CD14-positive monocyte (primary cell): ENCODE results near the gene IL9. TPM values are rescaled to one million over a fixed set of nuclear protein-coding genes. Genes with fewer than 3 reads are reported as not detected.

Experiments used
- DNase-seq, 3 donors: peaks; one replicate each; pipeline ENCODE4 v3.0.0-alpha.2; 2011 to 2022
- H2AFZ ChIP-seq: 2 replicates; pipeline ENCODE4 v1.6.0; 2012; ENCODE audit warnings: mild to moderate bottlenecking, low read depth, low read length, inconsistent platforms; ENCODE audit not compliant: insufficient read depth, poor library complexity, severe bottlenecking
- H3K27ac ChIP-seq, 2 donors: 1 replicate in 1 of 2; 2 replicates in 1 of 2; pipeline ENCODE4 v1.5.1; 2012 to 2013; ENCODE audit warnings: low read length in 2 of 2, control low read depth in 1 of 2, inconsistent platforms in 1 of 2, low read depth in 1 of 2, mild to moderate bottlenecking in 1 of 2
- H3K27me3 ChIP-seq, 2 donors: one replicate each; pipeline versions ENCODE4 v1.6.0 to v1.6.1; 2011 to 2013; ENCODE audit warnings: low read length in 2 of 2; ENCODE audit not compliant: control insufficient read depth in 2 of 2, insufficient read depth in 2 of 2
- H3K36me3 ChIP-seq, 2 donors: replicated peaks in 1 of 2; 1 replicate in 1 of 2; 2 replicates in 1 of 2; pipeline versions ENCODE4 v1.5.1 to v1.6.1; 2012 to 2013; ENCODE audit warnings: low read length in 2 of 2, control low read depth in 1 of 2, inconsistent platforms in 1 of 2, mild to moderate bottlenecking in 1 of 2; ENCODE audit not compliant: insufficient read depth in 2 of 2, control insufficient read depth in 1 of 2
- H3K4me1 ChIP-seq, 2 donors: 1 replicate in 1 of 2; 2 replicates in 1 of 2; pipeline versions ENCODE4 v1.5.1 to v1.6.1; 2012 to 2013; ENCODE audit warnings: low read length in 2 of 2, control low read depth in 1 of 2, inconsistent platforms in 1 of 2, mild to moderate bottlenecking in 1 of 2, moderate library complexity in 1 of 2; ENCODE audit not compliant: insufficient read depth in 2 of 2, control insufficient read depth in 1 of 2
- H3K4me2 ChIP-seq: replicated peaks from 2 replicates; pipeline ENCODE3; 2012; ENCODE audit warnings: low read length, moderate library complexity, mild to moderate bottlenecking; ENCODE audit not compliant: poor library complexity, severe bottlenecking; ENCODE audit errors: extremely low read depth
- H3K4me3 ChIP-seq, 3 experiments: fragments of 200-600 bp in 1 of 3; sonication (generic) in 1 of 3; replicated peaks in 1 of 3; 1 replicate in 2 of 3; 2 replicates in 1 of 3; pipeline ENCODE4 v1.5.1; 2011 to 2013; ENCODE audit warnings: low read length in 3 of 3, mild to moderate bottlenecking in 3 of 3, control low read depth in 2 of 3, low read depth in 2 of 3, inconsistent platforms in 1 of 3, moderate library complexity in 1 of 3
- H3K79me2 ChIP-seq: 2 replicates; pipeline ENCODE4 v1.6.0; 2012; ENCODE audit warnings: mild to moderate bottlenecking, control low read depth, inconsistent platforms, low read length, moderate library complexity; ENCODE audit not compliant: insufficient read depth
- H3K9ac ChIP-seq: 2 replicates; pipeline ENCODE4 v1.6.0; 2017; ENCODE audit warnings: low read length, mild to moderate bottlenecking; ENCODE audit not compliant: insufficient read depth, poor library complexity, severe bottlenecking
- H3K9me3 ChIP-seq, 2 donors: replicated peaks in 1 of 2; 1 replicate in 1 of 2; 2 replicates in 1 of 2; pipeline versions ENCODE4 v1.5.1 to v1.6.1; 2012 to 2013; ENCODE audit warnings: low read length in 2 of 2, control low read depth in 1 of 2; ENCODE audit not compliant: control insufficient read depth in 1 of 2, insufficient read depth in 1 of 2
- H4K20me1 ChIP-seq: 2 replicates; pipeline ENCODE4 v1.6.0; 2012; ENCODE audit warnings: mild to moderate bottlenecking, low read length, control low read depth, moderate library complexity; ENCODE audit not compliant: insufficient read depth
- H3K27ac Mint-ChIP-seq, 7 donors: one replicate each; pipeline ENCODE4 v1.8.0; 2020; ENCODE audit warnings: mild to moderate bottlenecking in 7 of 7, mixed read lengths in 7 of 7, moderate library complexity in 6 of 7, inconsistent platforms in 2 of 7
- H3K27me3 Mint-ChIP-seq, 3 donors: one replicate each; pipeline ENCODE4 v1.8.0; 2021 to 2022; ENCODE audit warnings: low read depth in 3 of 3, mild to moderate bottlenecking in 3 of 3, mixed read lengths in 3 of 3, moderate library complexity in 3 of 3, inconsistent platforms in 1 of 3
- H3K36me3 Mint-ChIP-seq, 2 donors: one replicate each; pipeline ENCODE4 v1.8.0; 2020; ENCODE audit warnings: mixed read lengths in 2 of 2, inconsistent platforms in 1 of 2, mild to moderate bottlenecking in 1 of 2
- H3K4me1 Mint-ChIP-seq: one replicate; pipeline ENCODE4 v1.8.0; 2020; ENCODE audit warnings: mild to moderate bottlenecking, mixed read lengths
- H3K4me3 Mint-ChIP-seq, 2 donors: one replicate each; pipeline ENCODE4 v1.8.0; 2020; ENCODE audit warnings: mild to moderate bottlenecking in 2 of 2, mixed read lengths in 2 of 2, moderate library complexity in 1 of 2
- H3K9me3 Mint-ChIP-seq, 7 donors: one replicate each; pipeline ENCODE4 v1.8.0; 2020 to 2022; ENCODE audit warnings: mixed read lengths in 7 of 7, mild to moderate bottlenecking in 6 of 7, moderate library complexity in 6 of 7, inconsistent platforms in 2 of 7
- CTCF ChIP-seq: fragments of 200-600 bp; IDR thresholded peaks from one replicate; pipeline ENCODE4 v1.8.0; 2022; ENCODE audit warnings: antibody characterized with exemption, mild to moderate bottlenecking
- WGBS: methylation state at CpG from one replicate; pipeline ENCODE4 v1.1.5; 2013; ENCODE audit warnings: missing lambda C conversion rate; ENCODE audit not compliant: insufficient coverage; 5-methylcytosine and 5-hydroxymethylcytosine counted together
- intact Hi-C, 2 donors: fragments of 100-400 bp; cut with micrococcal nuclease; formaldehyde crosslinking; loops; one replicate each; pipeline versions ENCODE4 v1.15.0 to v1.15.1; 2023
- polyA plus RNA-seq, 3 donors: library from polyadenylated mRNA; depleted of rRNA in 1 of 3; unstranded in 2 of 3; stranded (reverse) in 1 of 3; fragments of 300-500 nt in 2 of 3; fragments of >200 nt in 1 of 3; fragmentation: Illumina TruSeq in 2 of 3; gene quantifications; 1 replicate in 2 of 3; 2 replicates in 1 of 3; pipeline ENCODE4 v1.2.3, GENCODE V29; 2012 to 2021

IL9 gene
- polyA plus RNA-seq, 3 donors, result not detected

DNA sequence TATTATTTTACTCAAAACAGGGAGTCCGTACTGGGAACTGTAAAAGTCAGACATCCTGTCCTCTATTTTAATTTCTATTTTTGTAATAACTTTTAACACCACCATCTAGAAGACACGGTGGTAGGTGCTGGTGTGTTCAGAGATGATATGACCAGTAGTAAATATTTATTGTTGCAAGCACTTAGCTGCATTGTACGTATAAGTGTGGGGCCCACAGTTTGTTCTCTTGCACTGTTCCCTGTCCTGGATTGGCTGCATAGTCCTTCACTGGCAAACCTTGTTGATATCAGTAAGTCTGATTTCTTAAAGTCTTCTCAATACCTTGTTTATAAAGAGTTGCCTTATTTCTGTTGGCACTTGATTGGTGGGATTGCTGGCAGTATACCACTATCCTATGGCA is 24.6 kb upstream of the IL9 start:
- Histone ChIP-seq H3K27ac (no peak overlapping the region), H4K20me1 (no peaks in the 10 kb centered on the region), H3K4me1 (no peaks in the 10 kb centered on the region), H3K4me2 (no peak overlapping the region), H3K36me3 (no peaks in the 10 kb centered on the region), H3K9me3 (no peaks in the 10 kb centered on the region), H3K9ac (no peak overlapping the region), H3K4me3 (no peak overlapping the region), H3K79me2 (no peaks in the 10 kb centered on the region), H3K27me3 (peaks cover 36 to 40% of the 10 kb centered on the region in 2 donors), H2AFZ (no peak overlapping the region)
- H3K27ac Mint-ChIP-seq, result no peak overlapping the region
- intact Hi-C loops, result no loop called here
- peaks cover 19 to 35% (median 26%) of the 10 kb centered on the region in 3 donors for H3K27me3 Mint-ChIP-seq
- WGBS, result 60% methylated on average over 1 of the region's 3 CpGs
- no peak overlapping the region for H3K4me3 Mint-ChIP-seq
- H3K36me3 Mint-ChIP-seq, result no peaks in the 10 kb centered on the region
- no peak for DNase-seq
- no peak for TF ChIP-seq CTCF
- H3K4me1 Mint-ChIP-seq, result no peaks in the 10 kb centered on the region
- H3K9me3 Mint-ChIP-seq, result peaks cover 0 to 2% (median 0%) of the 10 kb centered on the region in 7 donors

GRCh38 chr5:135916638-135917263 is 21.1 kb upstream of the IL9 start:
- H3K36me3 ChIP-seq, result no peaks in the 10 kb centered on the region
- H3K79me2 ChIP-seq, result no peaks in the 10 kb centered on the region
- no peaks in the 10 kb centered on the region for H3K9me3 ChIP-seq
- 87% methylated on average over 6 of the region's 8 CpGs for WGBS
- no peak overlapping the region for H3K9ac ChIP-seq
- intact Hi-C loops, result no loop called here
- no peak overlapping the region for H2AFZ ChIP-seq
- Mint-ChIP-seq H3K4me1 (no peaks in the 10 kb centered on the region), H3K36me3 (no peaks in the 10 kb centered on the region), H3K27ac (no peak overlapping the region), H3K4me3 (no peak overlapping the region), H3K9me3 (peaks cover 0 to 2% (median 0%) of the 10 kb centered on the region in 7 donors), H3K27me3 (peaks cover 28 to 29% (median 28%) of the 10 kb centered on the region in 3 donors)
- H3K27ac ChIP-seq, result no peak overlapping the region
- no peak for DNase-seq
- H3K4me3 ChIP-seq, result no peak overlapping the region
- H3K4me1 ChIP-seq, result no peaks in the 10 kb centered on the region
- no peak overlapping the region for H3K4me2 ChIP-seq
- H3K27me3 ChIP-seq, result peaks cover 26 to 30% of the 10 kb centered on the region in 2 donors
- no peak for TF ChIP-seq CTCF
- no peaks in the 10 kb centered on the region for H4K20me1 ChIP-seq
